Epithelial cell of prostate (primary cell): ENCODE data around the gene KIF3C.
"Not testable (repeated sequence)": the region's sequence is repeated elsewhere in the genome, so short reads cannot be mapped to it uniquely, and the experiment has no call there.

Experiments
- DNase-seq: peaks from one replicate; pipeline ENCODE4 v3.0.0-alpha.2; 2011; ENCODE audit warnings: low read depth, low spot score
- H3K27ac ChIP-seq: fragments of 450-650 bp; 2 replicates; pipeline ENCODE4 v1.5.1; 2017; ENCODE audit warnings: mild to moderate bottlenecking

Gene KIF3C

GRCh38 chr2:25982273-25982967 is at the start of gene KIF3C:
KIF3C (minus strand) TSS chr2:25982497; CDS start chr2:25981917, 580 bp downstream.
- peak within 1 kb of the TSS; percentile 34 for H3K27ac ChIP-seq
- no peak for DNase-seq

- not testable (repeated sequence) for DNase-seq, H3K27ac ChIP-seq
Measured at GRCh38 chr2:26028083-26028482, 45.8 kb upstream of the KIF3C start.

- DNase-seq: no peak
- H3K27ac ChIP-seq: no peak overlapping the region
Measured at GRCh38 chr2:26025509-26025908, 43.2 kb upstream of the KIF3C start.

GRCh38 chr2:26024260-26024659 is 42.0 kb upstream of the KIF3C start:
- DNase-seq: no peak
- H3K27ac ChIP-seq: no peak overlapping the region

GRCh38 chr2:26020231-26020640 is 37.9 kb upstream of the KIF3C start:
- H3K27ac ChIP-seq: no peak overlapping the region

GRCh38 chr2:26018184-26019055 is 36.1 kb upstream of the KIF3C start:
- H3K27ac ChIP-seq: peak overlapping the region; percentile 77
- DNase-seq: peak; percentile 78

More at GRCh38 chr2:26020231-26020640, 37.9 kb upstream of the KIF3C start:
- DNase-seq: no peak

GRCh38 chr2:26017464-26018183 is 35.3 kb upstream of the KIF3C start:
- H3K27ac ChIP-seq: peak overlapping the region; percentile 77
- no peak for DNase-seq

- H3K27ac ChIP-seq: peak overlapping the region; percentile 77
- not testable (repeated sequence) for DNase-seq
Measured at GRCh38 chr2:26016706-26017045, 34.4 kb upstream of the KIF3C start.

- no peak overlapping the region for H3K27ac ChIP-seq
- no peak for DNase-seq
Measured at GRCh38 chr2:26016012-26016705, 33.9 kb upstream of the KIF3C start.

GRCh38 chr2:26013668-26014067 is 31.4 kb upstream of the KIF3C start:
- H3K27ac ChIP-seq: peak overlapping the region; percentile 97
- no peak for DNase-seq

- H3K27ac ChIP-seq: peak overlapping the region; percentile 97
Measured at GRCh38 chr2:26011990-26012856, 29.9 kb upstream of the KIF3C start.

GRCh38 chr2:26011609-26011989 is 29.3 kb upstream of the KIF3C start:
- peak overlapping the region; percentile 97 for H3K27ac ChIP-seq
- DNase-seq: no peak

More at GRCh38 chr2:26011990-26012856, 29.9 kb upstream of the KIF3C start:
- peak; percentile 80 for DNase-seq

GRCh38 chr2:26010943-26011342 is 28.6 kb upstream of the KIF3C start:
- peak overlapping the region; percentile 97 for H3K27ac ChIP-seq
- DNase-seq: no peak

GRCh38 chr2:26009567-26009963 is 27.3 kb upstream of the KIF3C start:
- H3K27ac ChIP-seq: peak overlapping the region; percentile 97
- no peak for DNase-seq

GRCh38 chr2:26008851-26009566 is 26.7 kb upstream of the KIF3C start:
- peak overlapping the region; percentile 97 for H3K27ac ChIP-seq
- DNase-seq: peak; percentile 99

- peak overlapping the region; percentile 97 for H3K27ac ChIP-seq
- DNase-seq: no peak
Measured at GRCh38 chr2:26008095-26008494, 25.8 kb upstream of the KIF3C start.

GRCh38 chr2:26002632-26003310 is 20.5 kb upstream of the KIF3C start:
- H3K27ac ChIP-seq: peak overlapping the region; percentile 86
- DNase-seq: no peak

- no peak for DNase-seq
- H3K27ac ChIP-seq: peak overlapping the region; percentile 86
Measured at GRCh38 chr2:26001743-26002351, 19.6 kb upstream of the KIF3C start.
